22Rv1 (cell line): ENCODE results near the gene ADAM12.
"Not testable (repeated sequence)": the region's sequence is repeated elsewhere in the genome, so short reads cannot be mapped to it uniquely, and the experiment has no call there.

Source experiments
- H3K27ac ChIP-seq: fragments of 450-650 bp; 2 replicates; pipeline ENCODE4 v1.5.1; 2017
- ZFX ChIP-seq: fragments of 450-650 bp; IDR thresholded peaks from 2 replicates; pipeline ENCODE4 v1.6.1; 2017; ENCODE audit warnings: antibody characterized with exemption, borderline replicate concordance
- TF ChIP-seq, protein P1 (sequence below): fragments of 450-650 bp; IDR thresholded peaks from 2 replicates; pipeline ENCODE4 v1.5.1; 2017; ENCODE audit warnings: mild to moderate bottlenecking

Gene ADAM12

DNA sequence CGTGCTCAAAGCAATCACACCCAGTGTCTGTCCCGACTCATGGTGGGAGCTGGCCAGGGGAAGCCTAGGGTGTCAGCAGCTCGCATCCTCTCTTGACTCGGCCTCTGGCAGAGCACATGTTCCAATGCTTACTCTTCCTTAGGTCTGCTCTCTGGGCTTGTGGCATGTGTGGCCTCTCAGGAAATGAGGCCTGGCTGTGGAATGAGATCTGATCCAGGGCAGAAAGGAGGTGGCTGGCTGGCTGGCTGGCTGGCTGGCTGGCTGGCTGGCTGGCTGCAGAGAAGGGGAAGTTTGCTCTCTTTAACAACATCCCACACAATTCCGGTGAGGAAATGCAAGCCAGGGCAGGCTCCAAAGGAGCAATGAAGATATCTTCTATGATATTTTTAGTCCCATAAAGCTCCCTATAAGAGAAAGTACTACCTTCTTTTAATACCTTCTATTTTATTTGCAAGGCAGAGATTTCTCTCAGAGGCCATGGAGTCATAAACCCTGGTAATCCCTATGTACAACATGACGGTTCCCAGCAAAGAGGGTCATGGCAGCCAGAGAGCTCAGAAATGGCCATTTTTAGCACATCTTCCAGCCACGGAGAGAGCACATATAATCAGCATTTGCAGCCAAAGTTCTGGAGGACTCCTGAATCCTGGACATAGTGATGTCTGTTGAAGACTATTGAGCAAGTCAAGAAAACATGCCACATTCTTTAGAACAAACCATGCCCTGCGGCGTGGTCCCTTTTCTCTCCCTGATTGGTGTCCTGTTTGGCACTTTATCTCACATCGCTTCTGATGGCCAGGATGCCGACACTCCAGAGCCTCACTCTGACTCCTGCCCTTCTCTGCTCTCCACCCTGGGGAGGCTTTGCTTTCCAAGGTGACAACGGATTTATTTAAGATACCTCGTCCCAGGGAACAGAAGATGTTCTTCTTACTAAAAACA is 338.2 kb downstream of the ADAM12 start:
- TF ChIP-seq, protein P1, sequence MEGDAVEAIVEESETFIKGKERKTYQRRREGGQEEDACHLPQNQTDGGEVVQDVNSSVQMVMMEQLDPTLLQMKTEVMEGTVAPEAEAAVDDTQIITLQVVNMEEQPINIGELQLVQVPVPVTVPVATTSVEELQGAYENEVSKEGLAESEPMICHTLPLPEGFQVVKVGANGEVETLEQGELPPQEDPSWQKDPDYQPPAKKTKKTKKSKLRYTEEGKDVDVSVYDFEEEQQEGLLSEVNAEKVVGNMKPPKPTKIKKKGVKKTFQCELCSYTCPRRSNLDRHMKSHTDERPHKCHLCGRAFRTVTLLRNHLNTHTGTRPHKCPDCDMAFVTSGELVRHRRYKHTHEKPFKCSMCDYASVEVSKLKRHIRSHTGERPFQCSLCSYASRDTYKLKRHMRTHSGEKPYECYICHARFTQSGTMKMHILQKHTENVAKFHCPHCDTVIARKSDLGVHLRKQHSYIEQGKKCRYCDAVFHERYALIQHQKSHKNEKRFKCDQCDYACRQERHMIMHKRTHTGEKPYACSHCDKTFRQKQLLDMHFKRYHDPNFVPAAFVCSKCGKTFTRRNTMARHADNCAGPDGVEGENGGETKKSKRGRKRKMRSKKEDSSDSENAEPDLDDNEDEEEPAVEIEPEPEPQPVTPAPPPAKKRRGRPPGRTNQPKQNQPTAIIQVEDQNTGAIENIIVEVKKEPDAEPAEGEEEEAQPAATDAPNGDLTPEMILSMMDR = no peak
- TF ChIP-seq ZFX = no peak

DNA sequence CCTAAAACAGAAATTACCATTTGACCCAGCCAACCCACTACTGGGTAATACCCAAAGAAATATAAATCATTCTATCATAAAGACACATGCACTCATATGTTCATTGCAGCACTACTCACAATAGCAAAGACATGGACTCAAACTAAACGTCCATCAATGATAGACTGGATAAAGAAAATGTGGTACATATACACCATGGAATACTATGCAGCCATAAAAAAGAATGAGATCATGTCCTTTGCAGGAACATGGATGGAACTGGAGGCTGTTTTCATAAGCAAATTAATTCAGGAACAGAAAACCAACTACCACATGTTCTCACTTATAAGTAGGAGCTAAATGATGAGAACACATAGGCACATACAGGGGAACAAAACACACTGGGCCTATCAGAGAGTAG is 340.5 kb downstream of the ADAM12 start:
- not testable (repeated sequence) for H3K27ac ChIP-seq

More for the DNA sequence above, 338.2 kb downstream of the ADAM12 start:
- H3K27ac ChIP-seq = no peak overlapping the region

DNA sequence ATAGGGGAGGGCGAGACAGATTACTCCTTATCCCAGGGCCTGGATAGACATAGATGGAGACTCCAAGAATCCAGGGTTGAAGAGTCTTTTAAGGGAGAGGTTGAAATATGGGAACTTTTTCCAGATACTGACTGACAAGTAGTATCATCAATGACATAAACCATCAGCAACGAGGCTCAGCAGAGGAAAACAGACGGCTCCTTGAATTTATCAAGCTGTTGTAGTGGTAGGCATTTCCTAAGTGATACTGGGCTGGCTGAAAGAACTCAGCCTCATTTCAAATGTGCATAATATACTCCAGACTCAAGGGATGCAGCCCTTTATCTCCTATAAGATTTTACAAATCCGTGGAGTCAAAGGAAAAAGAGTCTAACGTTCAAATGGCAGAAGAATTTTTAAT is 341.4 kb downstream of the ADAM12 start:
- no peak for TF ChIP-seq ZFX
- TF ChIP-seq, protein P1 = no peak
- H3K27ac ChIP-seq = no peak overlapping the region

DNA sequence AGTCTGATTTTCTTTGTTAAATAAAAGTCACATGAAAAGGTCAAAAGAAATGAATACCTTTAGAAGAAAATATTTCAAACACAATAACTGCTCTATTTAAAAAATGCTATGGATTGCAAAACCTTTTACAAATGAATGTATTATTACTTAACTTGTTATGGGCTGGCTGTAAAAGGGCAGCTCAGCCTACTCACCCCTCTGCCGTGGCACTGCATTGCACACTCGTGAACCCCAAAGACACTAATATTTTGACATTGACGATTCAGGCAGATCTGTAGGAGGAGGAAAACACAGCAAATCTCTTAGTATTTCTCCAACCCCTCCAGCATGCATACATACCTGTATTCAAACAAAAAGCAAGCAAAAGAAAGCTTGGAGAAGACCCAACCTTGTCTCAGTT is 342.4 kb downstream of the ADAM12 start:
- TF ChIP-seq, protein P1 = no peak
- TF ChIP-seq ZFX = no peak
- H3K27ac ChIP-seq = no peak overlapping the region

DNA sequence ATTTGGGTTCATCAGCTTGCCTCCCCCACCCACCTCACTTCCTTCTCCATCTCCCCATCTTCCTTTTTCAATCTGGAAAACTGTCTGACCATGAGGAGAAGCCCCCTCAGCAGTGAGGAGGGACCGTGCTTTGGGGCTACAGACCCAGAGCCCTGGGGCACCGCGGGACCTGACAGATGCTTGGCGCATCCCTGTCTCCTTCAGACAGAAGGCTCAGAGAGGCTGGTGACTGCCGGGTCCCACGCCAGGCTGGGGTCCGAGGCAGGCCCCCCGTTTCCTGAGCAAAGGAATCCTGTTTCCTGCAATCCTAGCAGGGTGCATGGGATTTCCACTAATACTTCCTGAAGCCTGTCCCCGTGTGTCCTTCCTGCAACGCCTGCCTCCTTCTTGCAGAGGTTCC is 344.9 kb downstream of the ADAM12 start:
- H3K27ac ChIP-seq = no peak overlapping the region
- no peak for TF ChIP-seq ZFX
- TF ChIP-seq, protein P1 = no peak

DNA sequence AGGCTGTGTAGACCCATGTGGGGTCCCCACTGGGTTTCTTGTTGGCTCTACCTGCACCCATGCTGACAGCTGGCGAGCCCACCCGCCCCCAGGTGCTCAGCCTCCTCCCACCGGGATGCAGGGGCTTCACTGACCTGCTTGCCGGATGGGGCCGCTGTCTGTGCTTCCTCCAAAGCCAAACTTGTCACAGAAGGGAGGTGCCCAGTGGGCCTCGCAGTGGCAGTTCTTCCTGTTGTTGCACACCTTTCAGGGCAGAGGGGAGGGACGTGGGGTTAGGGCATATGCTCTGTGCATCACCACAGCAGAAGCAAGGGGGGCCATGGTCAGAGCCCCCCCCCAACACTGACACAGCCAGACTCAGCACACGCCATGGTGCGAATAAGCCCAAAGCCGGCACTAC is 345.4 kb downstream of the ADAM12 start:
- H3K27ac ChIP-seq = no peak overlapping the region
- TF ChIP-seq ZFX = no peak
- TF ChIP-seq, protein P1 = no peak

DNA sequence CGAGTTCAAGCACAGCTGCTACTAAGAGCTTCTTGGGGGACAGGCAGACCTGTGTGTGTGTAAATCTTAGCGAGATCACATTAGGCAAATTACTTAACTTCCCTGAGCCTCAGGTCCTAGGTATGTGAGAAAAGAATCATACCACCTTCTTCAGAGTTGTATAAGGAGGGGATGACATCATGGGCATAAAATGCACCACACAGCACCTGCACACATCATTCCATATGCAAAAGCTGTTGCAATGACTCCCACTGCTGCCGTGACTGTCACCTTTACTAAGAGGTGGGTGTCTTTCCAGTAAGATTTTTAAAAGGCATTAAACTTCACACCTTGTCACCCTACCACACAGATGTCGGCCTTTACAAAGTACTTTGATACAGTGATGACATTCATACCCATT is 345.9 kb downstream of the ADAM12 start:
- no peak overlapping the region for H3K27ac ChIP-seq
- no peak for TF ChIP-seq ZFX
- TF ChIP-seq, protein P1 = no peak
